ENCODE results near the gene PIAS1.

- TF ChIP-seq CTCF (IDR thresholded peaks at IDR 0.05) (no peak), POLR2A (IDR thresholded peaks at IDR 0.05) (no peak)
These were observed 49.5 kb downstream of the PIAS1 start for GRCh38 chr15:68103603-68104002.
